ENCODE results near the gene ACTG2.

ACTG2 gene

DNA sequence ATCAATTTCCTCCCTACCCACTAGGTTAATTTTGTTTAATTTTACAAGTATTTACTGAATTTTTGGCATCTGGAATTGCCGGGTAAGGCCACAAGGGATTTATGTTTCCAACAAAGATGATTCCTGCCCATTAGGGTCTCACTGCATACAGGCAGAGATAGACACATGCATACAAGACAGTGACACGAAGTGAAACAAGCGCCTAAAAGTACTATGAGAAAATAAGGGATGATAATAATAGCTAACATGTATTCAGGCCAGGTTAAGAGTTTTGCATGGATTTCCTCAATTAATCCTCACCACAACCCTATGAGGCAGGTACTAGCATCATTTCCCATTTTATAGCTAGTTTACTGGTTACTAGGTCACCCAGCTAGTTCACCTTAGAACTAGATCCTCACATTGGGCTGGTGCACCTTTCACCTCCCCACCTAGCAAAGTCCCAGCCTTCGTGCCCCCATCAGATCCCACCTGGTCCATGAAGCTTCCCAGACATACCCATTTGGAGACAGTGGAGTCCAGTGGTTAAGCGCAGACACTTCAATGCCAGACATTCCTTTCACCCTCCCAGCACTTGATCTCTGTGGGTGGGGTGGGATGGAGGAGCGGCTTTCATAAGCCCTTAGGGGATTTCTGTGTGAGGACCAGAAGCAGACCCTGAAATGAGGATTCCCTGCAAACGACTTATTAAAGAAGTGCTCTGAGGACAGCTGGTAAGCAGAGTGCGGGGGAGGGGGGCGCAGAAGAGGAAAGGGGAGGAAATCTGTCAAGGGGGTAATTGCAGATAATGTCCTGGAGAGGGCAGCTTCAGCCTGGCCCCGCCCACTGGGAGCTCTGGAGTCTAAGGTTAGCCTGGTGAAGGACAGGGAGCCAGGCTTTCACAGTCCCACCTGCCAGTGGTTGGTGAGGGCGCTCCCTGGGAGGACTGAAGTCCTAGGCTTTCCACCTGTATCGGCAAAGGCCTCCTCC lies 28.1 kb downstream of the ACTG2 start:
- H3K4me2 ChIP-seq (ENCODE audit: low read length): no peak overlapping the region
- peak; percentile 6 for TF ChIP-seq CTCF (IDR thresholded peaks at IDR 0.05)
- H3K27ac ChIP-seq: no peak overlapping the region
- H3K36me3 ChIP-seq (ENCODE audit: control insufficient read depth, insufficient read depth, low read length): no peaks in the 10 kb centered on the region
- no peaks in the 10 kb centered on the region for H3K4me1 ChIP-seq
- H3K4me3 ChIP-seq (ENCODE audit: low read depth, low read length): no peak overlapping the region
- H3K79me2 ChIP-seq: no peaks in the 10 kb centered on the region
- no peaks in the 10 kb centered on the region for H3K27me3 ChIP-seq (ENCODE audit: control insufficient read depth, insufficient read depth, low read length)
- H3K9me3 ChIP-seq (ENCODE audit: control insufficient read depth, low read length): no peaks in the 10 kb centered on the region
- no peak overlapping the region for H2AFZ ChIP-seq
- H3K9ac ChIP-seq: no peak overlapping the region

DNA sequence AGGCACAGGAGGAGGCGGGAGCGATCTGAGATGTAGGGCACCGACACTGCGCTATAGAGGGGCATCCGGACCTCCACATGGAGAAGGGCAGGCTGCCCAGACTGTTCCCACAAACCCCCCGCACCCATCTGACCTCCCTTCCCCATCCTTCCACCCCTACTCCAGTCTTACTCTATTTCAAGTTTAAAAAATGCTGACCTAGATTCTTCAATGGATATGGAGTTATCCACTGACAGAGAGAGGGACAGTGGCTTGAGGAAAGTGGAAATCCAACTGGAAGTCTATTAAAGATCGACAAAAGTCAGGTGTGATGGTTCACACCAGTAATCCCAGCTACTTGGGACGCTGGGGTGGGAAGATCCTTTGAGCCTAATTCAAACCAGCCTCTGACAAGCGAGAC lies 28.8 kb downstream of the ACTG2 start:
- no peak overlapping the region for H3K9ac ChIP-seq
- H3K4me1 ChIP-seq: no peaks in the 10 kb centered on the region
- no peaks in the 10 kb centered on the region for H3K79me2 ChIP-seq
- H2AFZ ChIP-seq: no peak overlapping the region
- H3K4me2 ChIP-seq (ENCODE audit: low read length): no peak overlapping the region
- H3K36me3 ChIP-seq (ENCODE audit: control insufficient read depth, insufficient read depth, low read length): no peaks in the 10 kb centered on the region
- H3K27me3 ChIP-seq (ENCODE audit: control insufficient read depth, insufficient read depth, low read length): no peaks in the 10 kb centered on the region
- H3K9me3 ChIP-seq (ENCODE audit: control insufficient read depth, low read length): no peaks in the 10 kb centered on the region
- H3K27ac ChIP-seq: no peak overlapping the region
- H3K4me3 ChIP-seq (ENCODE audit: low read depth, low read length): no peak overlapping the region
- no peak for TF ChIP-seq CTCF (IDR thresholded peaks at IDR 0.05)

- Histone ChIP-seq H3K27me3 (ENCODE audit: control insufficient read depth, insufficient read depth, low read length) (no peaks in the 10 kb centered on the region), H3K4me1 (no peaks in the 10 kb centered on the region), H3K4me3 (ENCODE audit: low read depth, low read length) (no peak overlapping the region), H3K4me2 (ENCODE audit: low read length) (no peak overlapping the region), H3K9ac (no peak overlapping the region), H2AFZ (no peak overlapping the region), H3K36me3 (ENCODE audit: control insufficient read depth, insufficient read depth, low read length) (no peaks in the 10 kb centered on the region), H3K27ac (no peak overlapping the region), H3K79me2 (no peaks in the 10 kb centered on the region), H3K9me3 (ENCODE audit: control insufficient read depth, low read length) (no peaks in the 10 kb centered on the region)
- TF ChIP-seq CTCF (IDR thresholded peaks at IDR 0.05): no peak
Observed at GRCh38 chr2:73922681-73923080, 29.9 kb downstream of the ACTG2 start.

DNA sequence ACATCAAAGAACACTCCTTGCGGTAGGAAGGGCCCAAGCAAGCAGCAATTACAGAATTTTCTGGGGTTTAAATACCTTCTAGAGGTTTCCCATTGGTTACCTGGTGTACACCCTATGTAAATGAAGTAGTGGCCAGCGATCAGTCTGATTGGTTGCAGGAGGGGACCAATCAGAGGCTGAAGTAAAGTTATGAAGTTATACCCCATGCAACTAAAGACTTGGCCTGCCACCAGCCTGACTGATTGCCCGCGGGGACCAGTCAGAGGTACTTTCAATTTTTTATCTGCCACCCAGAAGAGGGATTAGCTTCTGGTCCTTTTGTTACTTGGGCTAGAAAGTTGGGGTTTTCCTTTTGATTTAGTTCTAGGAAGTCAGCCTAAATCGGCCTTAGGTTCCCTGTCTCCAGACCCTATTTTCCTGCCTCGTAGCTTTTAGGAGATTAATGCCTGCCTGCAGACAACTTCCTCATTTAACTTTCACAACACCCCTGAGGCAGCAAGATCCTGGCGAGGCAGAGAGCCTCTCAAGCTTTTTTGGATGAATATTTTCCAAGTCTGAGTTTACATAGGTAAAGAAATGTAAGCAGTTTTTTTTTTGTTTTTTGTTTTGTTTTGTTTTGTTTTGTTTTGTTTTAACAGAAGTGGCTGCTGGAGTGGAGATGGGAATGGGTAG lies 32.4 kb downstream of the ACTG2 start:
- H3K4me1 ChIP-seq: no peaks in the 10 kb centered on the region
- no peaks in the 10 kb centered on the region for H3K27me3 ChIP-seq (ENCODE audit: control insufficient read depth, insufficient read depth, low read length)
- H3K27ac ChIP-seq: no peak overlapping the region
- H3K4me3 ChIP-seq (ENCODE audit: low read depth, low read length): no peak overlapping the region
- H3K79me2 ChIP-seq: peaks cover 8% of the 10 kb centered on the region
- TF ChIP-seq CTCF (IDR thresholded peaks at IDR 0.05): no peak
- H3K36me3 ChIP-seq (ENCODE audit: control insufficient read depth, insufficient read depth, low read length): no peaks in the 10 kb centered on the region
- no peaks in the 10 kb centered on the region for H3K9me3 ChIP-seq (ENCODE audit: control insufficient read depth, low read length)
- H2AFZ ChIP-seq: no peak overlapping the region
- no peak overlapping the region for H3K9ac ChIP-seq
- H3K4me2 ChIP-seq (ENCODE audit: low read length): no peak overlapping the region

Measured in parathyroid adenoma (tissue), 2 donors.